Bronchus fibroblast of lung (primary cell): ENCODE measurements around the gene DDX50. TPM values are rescaled to one million over a fixed set of nuclear protein-coding genes. Genes with fewer than 3 reads are reported as not detected.

Experiments
- total RNA-seq: library from RNA; depleted of rRNA; stranded (reverse); fragments of >200 nt; gene quantifications from 2 replicates; pipeline ENCODE4 v1.2.3, GENCODE V29; 2015

DDX50 gene
- total RNA-seq = 37.9 and 47.2 TPM in 2 replicates

GRCh38 chr10:68901105-68901927 lies at the start of gene DDX50:
TSS of gene DDX50 (plus strand) at chr10:68901315. CDS start at chr10:68901385, 70 bp downstream.

GRCh38 chr10:68955832-68956532 lies 54.9 kb downstream of the DDX50 start, which contains the start of gene DDX21:
TSS of gene DDX21 (plus strand) at chr10:68956170. CDS start at chr10:68956226, 56 bp downstream.

GRCh38 chr10:68988530-68989316 lies 87.6 kb downstream of the DDX50 start, which contains the start of gene KIFBP:
TSS of gene KIFBP (plus strand) at chr10:68988803. CDS start at chr10:68988833, 30 bp downstream.

Other genes starting within 250 kb of the DDX50 start
- gene CCAR1, start 180.1 kb upstream of the DDX50 start, total RNA-seq = 26.9 and 27.1 TPM in 2 replicates
- under 0.01 and 0.15 TPM in 2 replicates for gene STOX1, start 73.8 kb upstream of the DDX50 start, total RNA-seq
- gene DDX21, start 54.9 kb downstream of the DDX50 start, total RNA-seq = 56.0 and 64.7 TPM in 2 replicates
- 40.0 and 41.7 TPM in 2 replicates for gene KIFBP, start 87.5 kb downstream of the DDX50 start, total RNA-seq
- gene SRGN, start 186.8 kb downstream of the DDX50 start, total RNA-seq = 110 TPM in 2 replicates
- 12.6 and 15.6 TPM in 2 replicates for gene VPS26A, start 222.9 kb downstream of the DDX50 start, total RNA-seq